Karpas-422 (cell line): Measurements from ENCODE around the gene CLEC7A. TPM values are rescaled to one million over a fixed set of nuclear protein-coding genes. Genes with fewer than 3 reads are reported as not detected.

Source experiments
- DNase-seq: peaks from one replicate; pipeline ENCODE4 v3.0.0-alpha.2; 2015
- H2AFZ ChIP-seq: fragments of 200-600 bp; sonication (generic); 2 replicates; pipeline ENCODE4 v1.6.1; 2014; ENCODE audit warnings: antibody characterized with exemption, low read length, mixed read lengths
- H3K27ac ChIP-seq: fragments of 200-600 bp; sonication (generic); 2 replicates; pipeline ENCODE4 v1.5.1; 2014; ENCODE audit warnings: mild to moderate bottlenecking, low read length, moderate library complexity
- H3K27me3 ChIP-seq: fragments of 200-600 bp; sonication (generic); 2 replicates; pipeline ENCODE4 v1.6.1; 2014; ENCODE audit warnings: low read length, mixed read lengths
- H3K36me3 ChIP-seq: fragments of 200-600 bp; sonication (generic); 2 replicates; pipeline ENCODE4 v1.6.1; 2014; ENCODE audit warnings: low read length, mixed read lengths; ENCODE audit not compliant: insufficient read depth
- H3K4me1 ChIP-seq: fragments of 200-600 bp; sonication (generic); 2 replicates; pipeline ENCODE4 v1.6.1; 2014; ENCODE audit warnings: mild to moderate bottlenecking, low read length, mixed read lengths
- H3K4me2 ChIP-seq: fragments of 200-600 bp; sonication (generic); 2 replicates; pipeline ENCODE4 v1.6.1; 2014; ENCODE audit warnings: low read length, low read depth, mild to moderate bottlenecking; ENCODE audit not compliant: poor library complexity, severe bottlenecking
- H3K4me3 ChIP-seq: fragments of 200-600 bp; sonication (generic); 2 replicates; pipeline ENCODE4 v1.5.1; 2014; ENCODE audit warnings: mild to moderate bottlenecking, antibody characterized with exemption, low read length, mixed read lengths
- H3K79me2 ChIP-seq: fragments of 200-600 bp; sonication (generic); 2 replicates; pipeline ENCODE4 v1.6.1; 2014; ENCODE audit warnings: mild to moderate bottlenecking, low read length, mixed read lengths
- H3K9ac ChIP-seq: fragments of 200-600 bp; sonication (generic); 2 replicates; pipeline ENCODE4 v1.6.0; 2014; ENCODE audit warnings: low read length
- H3K9me2 ChIP-seq: fragments of 200-600 bp; sonication (generic), shearing (Covaris generic); replicated peaks from 2 replicates; pipeline ENCODE4 v1.6.0; 2014; ENCODE audit warnings: mild to moderate bottlenecking, low read length, moderate library complexity; ENCODE audit not compliant: insufficient read depth
- H3K9me3 ChIP-seq: fragments of 300-700, 200-600 bp; sonication (generic); 2 replicates; pipeline ENCODE4 v1.6.1; 2014; ENCODE audit warnings: low read length, mixed read lengths
- H4K20me1 ChIP-seq: fragments of 200-600 bp; sonication (generic); 2 replicates; pipeline ENCODE4 v1.6.1; 2014; ENCODE audit warnings: mild to moderate bottlenecking, antibody characterized with exemption, low read length, low read depth; ENCODE audit not compliant: insufficient read depth
- total RNA-seq: library from RNA; depleted of rRNA; stranded (reverse); fragments of >200 nt; shearing (Covaris generic); gene quantifications from 2 replicates; pipeline ENCODE4 v1.2.3, GENCODE V29; 2014; ENCODE audit warnings: low replicate concordance

Gene CLEC7A
- total RNA-seq, 1 experiment from 2014 or later, result not detected

DNA sequence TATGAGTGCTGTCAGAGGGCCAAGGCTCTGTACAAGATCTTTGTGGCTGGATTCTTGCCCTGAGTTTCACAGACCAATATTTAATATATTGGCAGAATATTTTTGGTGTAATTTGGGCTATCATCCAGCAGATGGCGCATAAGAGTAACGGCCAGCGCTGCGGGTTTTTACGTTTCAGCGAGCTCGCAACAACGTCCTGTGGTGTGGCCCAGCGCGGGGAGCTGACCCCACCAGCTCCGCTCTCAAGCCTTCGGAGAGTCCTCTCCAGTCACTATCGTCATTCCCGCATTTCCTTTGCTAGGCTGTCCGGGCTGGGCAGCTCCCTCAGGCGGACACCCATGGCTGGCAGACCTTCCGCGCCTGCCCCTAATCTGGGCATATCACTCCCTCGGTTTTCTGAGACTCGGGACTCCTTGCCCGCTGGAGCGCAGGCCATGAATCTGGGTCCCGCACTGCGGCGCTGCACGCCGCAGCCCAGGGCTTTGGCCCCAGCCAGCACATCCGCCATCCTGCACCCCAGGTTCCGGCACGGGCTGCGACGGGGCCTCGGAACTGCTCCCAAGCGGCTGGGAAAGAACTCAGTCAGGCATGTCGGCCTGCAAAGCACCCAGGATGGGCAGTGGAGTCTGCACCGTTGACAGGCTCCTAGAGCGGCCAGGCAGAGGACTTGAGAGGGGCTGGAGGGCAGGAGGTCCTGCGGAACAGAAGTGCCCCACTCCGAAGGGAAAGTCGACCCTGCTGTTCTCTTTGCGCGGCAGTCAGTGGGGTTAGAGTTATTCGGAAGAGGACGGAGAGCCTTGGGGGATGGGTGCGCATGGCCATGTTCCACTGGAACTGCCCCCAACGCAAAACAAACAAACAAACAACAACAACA is 23.5 kb upstream of the CLEC7A start:
- H3K9me2 ChIP-seq, result no peaks in the 10 kb centered on the region
- no peak overlapping the region for H3K4me2 ChIP-seq
- H3K9me3 ChIP-seq, result no peaks in the 10 kb centered on the region
- no peaks in the 10 kb centered on the region for H3K4me1 ChIP-seq
- DNase-seq, result peak; percentile 68
- H3K27ac ChIP-seq, result no peak overlapping the region
- H3K36me3 ChIP-seq, result no peaks in the 10 kb centered on the region
- no peak overlapping the region for H3K9ac ChIP-seq
- no peaks in the 10 kb centered on the region for H3K79me2 ChIP-seq
- no peaks in the 10 kb centered on the region for H4K20me1 ChIP-seq
- no peak overlapping the region for H2AFZ ChIP-seq
- no peaks in the 10 kb centered on the region; the same call in 1 of the 2 replicates for H3K27me3 ChIP-seq
- no peak overlapping the region for H3K4me3 ChIP-seq

DNA sequence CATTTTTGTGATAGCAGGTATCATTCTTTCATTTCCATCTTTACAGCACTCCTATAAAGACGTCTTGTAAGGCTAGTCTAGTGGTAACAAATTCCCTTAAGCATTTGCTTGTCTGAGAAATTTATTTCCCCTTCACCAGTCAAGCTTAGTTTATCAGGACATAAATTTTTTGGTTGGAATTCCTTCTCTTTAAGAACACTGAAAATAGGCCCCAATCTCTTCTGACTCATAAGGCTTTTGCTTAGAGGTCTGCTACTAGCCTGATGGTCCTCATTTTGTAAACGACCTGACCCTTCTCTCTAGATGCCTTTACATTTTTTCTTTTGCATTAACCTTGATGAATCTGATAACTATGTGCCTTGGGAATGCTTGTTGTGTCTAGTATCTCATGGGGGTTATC is 21.6 kb upstream of the CLEC7A start:
- Histone ChIP-seq H3K27me3 (no peaks in the 10 kb centered on the region), H3K9me3 (no peaks in the 10 kb centered on the region), H3K27ac (no peak overlapping the region), H4K20me1 (no peaks in the 10 kb centered on the region), H3K9ac (no peak overlapping the region), H3K9me2 (no peaks in the 10 kb centered on the region), H3K36me3 (no peaks in the 10 kb centered on the region), H2AFZ (no peak overlapping the region), H3K4me2 (no peak overlapping the region), H3K79me2 (no peaks in the 10 kb centered on the region), H3K4me1 (no peaks in the 10 kb centered on the region), H3K4me3 (no peak overlapping the region)
- no peak for DNase-seq

DNA sequence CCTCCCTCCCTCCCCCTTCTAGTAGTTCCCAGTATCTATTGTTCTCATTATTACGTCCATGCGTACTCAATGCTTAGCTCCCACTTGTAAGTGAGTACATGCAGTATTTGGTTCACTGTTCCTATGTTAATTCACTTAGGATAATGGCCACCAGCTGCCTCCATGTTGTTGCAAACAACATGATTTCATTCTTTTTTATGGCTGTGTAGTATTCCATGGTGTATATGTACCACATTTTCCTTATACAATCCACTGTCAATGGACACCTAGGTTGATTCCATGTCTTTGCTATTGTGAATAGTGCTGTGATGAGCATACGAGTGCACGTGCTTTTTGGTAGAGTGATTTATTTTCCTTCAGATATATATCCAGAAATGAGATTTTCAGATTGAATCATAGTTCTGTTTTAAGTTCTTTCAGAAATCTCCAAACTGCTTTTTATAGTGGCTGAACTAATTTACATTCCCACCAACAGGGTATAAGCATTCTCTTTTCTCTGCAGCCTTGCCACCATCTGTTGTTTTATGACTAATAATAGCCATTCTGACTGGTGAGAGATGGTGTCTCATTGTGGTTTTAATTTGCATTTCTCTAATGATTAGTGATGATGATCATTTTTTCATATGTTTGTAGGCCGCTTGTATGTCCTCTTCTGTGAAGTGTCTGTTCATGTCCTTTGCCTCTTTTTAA is 17.9 kb upstream of the CLEC7A start:
- H3K9me3 ChIP-seq, result no peaks in the 10 kb centered on the region
- no peaks in the 10 kb centered on the region for H3K4me1 ChIP-seq
- H3K9me2 ChIP-seq, result no peaks in the 10 kb centered on the region
- H3K4me3 ChIP-seq, result no peak overlapping the region
- H3K27ac ChIP-seq, result no peak overlapping the region
- H3K9ac ChIP-seq, result no peak overlapping the region
- H2AFZ ChIP-seq, result no peak overlapping the region
- no peaks in the 10 kb centered on the region for H3K36me3 ChIP-seq
- DNase-seq, result no peak
- H3K27me3 ChIP-seq, result no peaks in the 10 kb centered on the region
- H4K20me1 ChIP-seq, result no peaks in the 10 kb centered on the region
- H3K79me2 ChIP-seq, result no peaks in the 10 kb centered on the region
- H3K4me2 ChIP-seq, result no peak overlapping the region

DNA sequence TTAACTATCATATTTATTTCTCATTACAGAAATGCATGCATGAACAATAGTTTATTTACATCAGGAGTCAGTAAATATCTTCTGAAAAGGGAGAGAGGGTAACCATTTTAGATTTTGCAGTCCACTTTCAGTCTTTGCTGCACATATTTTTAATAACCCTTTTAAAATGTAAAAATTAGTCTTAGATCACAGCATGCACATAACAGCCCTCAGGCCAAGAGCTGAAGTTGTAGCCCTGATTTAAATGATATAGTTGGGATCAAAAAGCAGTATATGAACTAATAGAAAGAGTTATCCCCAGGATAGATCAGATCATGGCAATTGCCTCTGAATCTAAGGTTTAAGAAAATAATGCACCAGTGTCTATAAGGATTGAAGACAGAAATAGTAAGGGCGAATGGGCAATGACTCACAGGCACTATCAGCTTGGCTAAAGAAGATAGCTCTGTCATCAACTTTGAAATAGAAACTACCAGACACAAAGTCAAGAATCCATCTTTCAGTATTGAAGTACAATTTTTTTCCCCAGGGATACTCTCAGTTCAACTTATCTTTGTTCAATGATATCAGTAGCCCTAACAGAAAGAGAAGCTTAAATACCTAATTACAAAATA is 13.1 kb upstream of the CLEC7A start:
- Histone ChIP-seq H4K20me1 (no peaks in the 10 kb centered on the region), H3K4me2 (no peak overlapping the region), H3K79me2 (no peaks in the 10 kb centered on the region), H3K9ac (no peak overlapping the region), H3K9me2 (no peaks in the 10 kb centered on the region), H3K27ac (no peak overlapping the region), H3K4me3 (no peak overlapping the region), H3K27me3 (no peaks in the 10 kb centered on the region), H3K36me3 (no peaks in the 10 kb centered on the region), H2AFZ (no peak overlapping the region), H3K4me1 (no peaks in the 10 kb centered on the region), H3K9me3 (no peaks in the 10 kb centered on the region)
- DNase-seq, result no peak

DNA sequence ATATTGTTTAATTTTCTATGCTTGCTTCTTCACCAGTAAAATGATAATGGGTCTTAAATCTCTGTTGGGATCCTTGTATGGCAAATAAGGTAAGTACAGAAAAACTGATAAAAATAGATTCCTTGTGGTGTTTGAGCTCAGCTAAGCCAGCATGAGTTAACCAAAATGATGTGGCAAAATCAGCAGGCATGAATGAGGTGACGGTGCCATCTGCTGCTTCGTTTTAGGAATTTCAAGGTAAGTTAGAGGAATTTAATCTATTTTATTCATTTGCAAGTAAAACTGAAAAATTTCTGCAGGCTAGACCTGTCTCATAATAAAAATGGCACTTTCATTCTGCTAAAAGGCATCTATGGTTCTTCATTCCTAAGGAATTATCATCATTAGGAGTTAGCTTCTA is 10.0 kb upstream of the CLEC7A start:
- no peak overlapping the region for H3K27ac ChIP-seq
- no peaks in the 10 kb centered on the region for H4K20me1 ChIP-seq
- H3K9me3 ChIP-seq, result no peaks in the 10 kb centered on the region
- no peak overlapping the region for H3K9ac ChIP-seq
- H3K27me3 ChIP-seq, result no peaks in the 10 kb centered on the region
- H3K4me1 ChIP-seq, result no peaks in the 10 kb centered on the region
- DNase-seq, result peak; percentile 69
- no peak overlapping the region for H2AFZ ChIP-seq
- H3K4me2 ChIP-seq, result no peak overlapping the region
- no peaks in the 10 kb centered on the region for H3K79me2 ChIP-seq
- H3K4me3 ChIP-seq, result no peak overlapping the region
- no peaks in the 10 kb centered on the region for H3K36me3 ChIP-seq
- no peaks in the 10 kb centered on the region for H3K9me2 ChIP-seq

DNA sequence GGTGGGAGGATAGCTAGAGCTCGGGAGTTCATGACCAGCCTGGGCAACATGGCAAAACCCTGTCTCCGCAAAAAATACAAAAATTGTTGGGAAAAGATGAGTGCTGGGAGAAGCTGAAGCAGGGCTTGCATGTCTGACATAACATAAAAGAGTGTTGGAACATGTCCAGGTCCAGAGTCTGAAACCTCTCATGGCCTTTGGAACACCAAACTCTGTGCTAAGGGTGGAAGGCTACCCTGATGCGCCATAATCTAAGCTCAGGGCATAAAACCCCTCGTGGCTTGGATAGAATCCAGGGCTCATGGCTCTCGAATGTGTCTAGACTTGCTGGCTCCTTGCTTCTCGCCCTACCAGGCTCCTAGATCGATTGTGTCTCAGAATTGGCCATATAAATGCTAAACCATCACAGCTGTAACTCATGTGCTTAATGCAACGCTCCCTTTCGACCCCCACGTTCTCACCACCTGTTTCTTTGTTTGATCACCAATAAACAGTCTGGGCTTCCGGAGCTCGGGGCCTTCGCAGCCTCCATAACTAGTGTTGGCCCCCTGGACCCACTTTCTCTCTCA is 6.7 kb upstream of the CLEC7A start:
- Histone ChIP-seq H2AFZ (no peak overlapping the region), H3K9me3 (no peaks in the 10 kb centered on the region), H3K27ac (no peak overlapping the region), H3K27me3 (no peaks in the 10 kb centered on the region), H3K9me2 (no peaks in the 10 kb centered on the region), H3K79me2 (no peaks in the 10 kb centered on the region), H3K36me3 (no peaks in the 10 kb centered on the region), H3K4me2 (no peak overlapping the region), H3K4me1 (no peaks in the 10 kb centered on the region), H4K20me1 (no peaks in the 10 kb centered on the region), H3K4me3 (no peak overlapping the region), H3K9ac (no peak overlapping the region)
- no peak for DNase-seq

DNA sequence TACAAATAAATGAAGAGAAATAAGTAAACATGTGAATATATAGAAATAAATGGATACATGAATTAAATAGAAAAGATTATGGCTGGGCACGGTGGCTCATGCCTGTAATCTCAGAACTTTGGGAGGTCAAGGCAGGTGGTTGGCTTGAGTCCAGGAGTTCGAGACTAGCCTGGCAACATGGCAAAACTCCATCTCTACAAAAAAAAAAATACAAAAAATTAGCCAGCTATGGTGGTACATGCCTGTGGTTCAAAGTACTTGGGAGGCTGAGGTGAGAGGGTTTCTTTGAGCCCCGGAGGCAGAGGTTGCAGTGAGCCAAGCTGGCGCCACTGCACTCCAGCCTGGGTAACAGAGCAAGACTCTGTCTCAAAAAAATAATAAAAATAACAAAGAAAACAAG is 5.1 kb upstream of the CLEC7A start:
- no peak for DNase-seq
- H3K36me3 ChIP-seq, result no peaks in the 10 kb centered on the region
- H3K9me2 ChIP-seq, result no peaks in the 10 kb centered on the region
- no peaks in the 10 kb centered on the region for H3K9me3 ChIP-seq
- no peak overlapping the region for H3K27ac ChIP-seq
- no peak overlapping the region for H3K4me2 ChIP-seq
- no peak overlapping the region for H3K4me3 ChIP-seq
- peaks cover 11% of the 10 kb centered on the region for H3K4me1 ChIP-seq
- no peaks in the 10 kb centered on the region for H3K79me2 ChIP-seq
- no peaks in the 10 kb centered on the region for H3K27me3 ChIP-seq
- no peak overlapping the region for H3K9ac ChIP-seq
- H2AFZ ChIP-seq, result no peak overlapping the region
- H4K20me1 ChIP-seq, result no peaks in the 10 kb centered on the region

DNA sequence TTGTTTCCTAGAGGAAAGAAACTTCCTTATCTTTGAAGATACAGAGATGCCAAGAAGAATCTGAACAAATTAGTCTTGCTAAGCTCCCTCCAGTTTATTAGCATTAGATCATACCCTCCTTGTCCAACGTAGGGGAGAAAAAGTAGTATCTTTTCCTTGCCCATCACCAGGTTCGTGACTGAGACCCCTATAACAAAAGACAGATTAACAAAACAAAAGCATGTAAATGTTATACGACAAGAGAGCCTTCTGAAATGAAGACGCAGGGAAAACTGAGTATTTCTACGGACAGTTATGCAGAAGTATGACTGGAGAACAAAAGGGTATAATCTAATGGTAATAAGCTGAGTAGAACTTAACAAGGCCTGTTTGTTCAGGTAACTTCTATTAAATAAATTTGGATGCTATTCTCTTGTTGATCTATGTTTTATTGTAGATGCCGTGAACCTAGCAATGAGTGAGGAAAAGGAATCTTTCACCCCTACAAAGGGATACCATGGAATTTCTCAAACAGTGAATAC is 2.9 kb upstream of the CLEC7A start:
- H3K79me2 ChIP-seq, result no peaks in the 10 kb centered on the region
- H4K20me1 ChIP-seq, result no peaks in the 10 kb centered on the region
- H3K4me3 ChIP-seq, result no peak overlapping the region
- no peaks in the 10 kb centered on the region for H3K9me3 ChIP-seq
- H2AFZ ChIP-seq, result no peak overlapping the region
- H3K36me3 ChIP-seq, result no peaks in the 10 kb centered on the region
- no peak for DNase-seq
- H3K9me2 ChIP-seq, result no peaks in the 10 kb centered on the region
- peaks cover 24% of the 10 kb centered on the region for H3K4me1 ChIP-seq
- no peak overlapping the region for H3K27ac ChIP-seq
- no peaks in the 10 kb centered on the region for H3K27me3 ChIP-seq
- H3K4me2 ChIP-seq, result no peak overlapping the region
- H3K9ac ChIP-seq, result no peak overlapping the region
